NCI-H2107 (cell line): ENCODE results near the gene SETD9.

Experiments used
- DNase-seq: peaks from one replicate; lab custom pipeline; 2025; lab: John Stamatoyannopoulos, UW

The SETD9 gene, protein sequence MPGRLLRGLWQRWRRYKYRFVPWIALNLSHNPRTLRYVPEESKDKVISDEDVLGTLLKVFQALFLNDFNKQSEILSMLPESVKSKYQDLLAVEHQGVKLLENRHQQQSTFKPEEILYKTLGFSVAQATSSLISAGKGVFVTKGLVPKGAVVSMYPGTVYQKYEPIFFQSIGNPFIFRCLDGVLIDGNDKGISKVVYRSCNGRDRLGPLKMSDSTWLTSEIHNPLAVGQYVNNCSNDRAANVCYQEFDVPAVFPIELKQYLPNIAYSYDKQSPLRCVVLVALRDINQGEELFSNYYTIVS

DNA sequence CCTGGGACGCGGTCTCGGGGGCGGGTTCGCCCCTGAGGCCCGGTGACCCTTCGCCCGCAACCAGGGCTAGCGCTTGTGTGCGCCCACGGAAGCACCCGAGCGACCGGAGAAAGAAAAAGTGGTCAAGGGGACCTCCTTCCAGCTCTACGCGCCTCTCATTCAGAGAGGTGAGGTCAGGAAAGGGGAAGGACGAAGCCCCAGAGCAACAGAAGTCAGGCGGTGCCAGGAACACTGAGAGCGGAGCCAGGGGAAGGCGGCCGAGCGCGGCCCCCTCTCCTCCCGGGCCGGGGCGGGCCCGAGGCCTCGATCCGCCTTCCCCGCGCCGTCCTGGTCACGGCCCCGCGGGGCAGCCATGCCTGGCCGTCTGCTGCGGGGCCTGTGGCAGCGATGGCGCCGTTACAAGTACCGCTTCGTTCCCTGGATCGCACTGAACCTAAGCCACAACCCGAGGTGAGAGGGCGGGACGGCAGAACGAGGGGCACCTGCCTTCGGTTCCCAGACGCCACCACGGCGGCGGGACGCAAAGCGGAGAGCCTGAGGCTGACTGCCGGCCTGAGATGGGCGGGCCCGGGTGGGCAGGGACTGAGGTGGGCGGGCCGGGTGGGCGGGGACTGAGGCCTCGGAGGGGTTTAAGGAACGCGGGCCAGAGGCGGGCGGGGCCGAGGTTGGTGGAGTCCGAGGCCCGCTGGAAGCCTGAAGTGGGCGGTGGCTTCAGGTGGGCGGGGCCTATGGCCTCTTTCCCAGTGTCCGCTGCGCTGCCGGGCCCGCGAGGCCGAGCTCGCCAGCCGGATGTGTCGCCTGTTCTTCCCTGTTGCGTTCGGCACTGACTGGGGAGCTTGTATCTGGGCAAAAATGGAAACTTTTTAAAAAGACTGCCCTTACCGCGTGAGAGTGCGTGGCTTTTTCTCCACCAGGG, at the start of gene SETD9:
SETD9 (plus strand) TSS at position 303 of the 916 bp plus-strand sequence; CDS start at position 353, 50 bp downstream.
- peak; percentile 77 for DNase-seq

DNA sequence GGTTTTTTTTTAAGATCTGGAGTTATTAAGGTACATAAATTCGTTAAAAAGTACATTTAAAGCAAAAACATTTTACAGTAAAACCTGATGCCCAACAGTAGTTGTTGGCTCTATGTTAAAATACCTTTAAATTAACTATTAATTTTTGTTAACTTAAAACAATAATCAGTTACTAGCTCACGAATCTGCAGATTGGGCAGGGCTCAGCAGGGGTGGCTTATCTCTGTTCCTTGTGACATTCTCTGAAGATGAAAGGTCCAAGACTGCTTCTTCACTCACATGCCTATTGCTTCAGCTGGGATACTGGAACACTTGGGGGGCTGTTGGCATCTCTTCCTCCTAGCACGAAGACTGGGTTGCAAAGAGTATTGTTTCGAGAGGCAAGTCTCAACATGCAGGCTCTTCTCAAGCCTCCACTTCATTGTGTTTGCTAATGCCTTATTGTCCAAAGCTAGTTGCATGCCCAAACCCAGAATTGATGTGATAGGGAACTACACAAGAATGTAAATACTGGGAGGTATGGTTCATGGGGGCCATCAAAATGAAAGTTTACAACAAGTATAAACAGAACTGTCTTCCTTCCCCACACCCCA, 47.4 kb upstream of the SETD9 start:
- DNase-seq: no peak

DNA sequence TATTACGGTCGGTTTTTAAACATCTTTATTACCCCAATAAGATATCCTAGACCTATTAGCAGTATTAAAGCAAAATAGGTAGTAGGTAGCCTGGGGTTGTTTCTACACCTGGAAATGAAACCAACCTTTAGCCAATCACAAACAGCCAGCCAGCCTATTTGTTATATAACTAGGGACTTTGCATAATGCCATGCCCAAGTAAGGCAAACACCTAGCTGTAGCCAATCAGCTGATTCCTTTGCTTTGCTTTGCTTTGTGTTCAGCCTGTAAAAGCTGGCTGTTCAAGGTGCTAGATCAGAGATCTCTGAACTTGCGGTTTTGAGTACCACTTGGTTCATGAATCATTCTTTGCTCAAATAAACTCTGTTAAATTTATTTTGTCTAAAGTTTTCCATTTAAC, 46.5 kb upstream of the SETD9 start:
- DNase-seq: no peak

DNA sequence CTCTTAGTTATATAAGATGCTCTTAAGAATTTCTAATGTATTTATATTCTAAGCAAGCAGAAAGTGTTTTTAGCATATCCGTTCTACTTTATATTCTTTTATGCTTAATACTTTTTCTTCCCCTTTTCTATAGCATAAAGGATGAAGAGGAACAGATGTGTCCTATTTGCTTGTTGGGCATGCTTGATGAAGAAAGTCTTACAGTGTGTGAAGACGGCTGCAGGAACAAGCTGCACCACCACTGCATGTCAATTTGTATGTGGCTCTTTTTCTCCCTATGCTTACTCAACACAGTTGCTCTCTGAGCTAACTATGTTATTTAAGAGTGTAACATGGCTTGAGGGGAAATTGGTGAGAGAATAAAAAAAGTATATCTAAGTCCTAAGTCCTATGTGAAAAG, 37.6 kb upstream of the SETD9 start:
- no peak for DNase-seq

DNA sequence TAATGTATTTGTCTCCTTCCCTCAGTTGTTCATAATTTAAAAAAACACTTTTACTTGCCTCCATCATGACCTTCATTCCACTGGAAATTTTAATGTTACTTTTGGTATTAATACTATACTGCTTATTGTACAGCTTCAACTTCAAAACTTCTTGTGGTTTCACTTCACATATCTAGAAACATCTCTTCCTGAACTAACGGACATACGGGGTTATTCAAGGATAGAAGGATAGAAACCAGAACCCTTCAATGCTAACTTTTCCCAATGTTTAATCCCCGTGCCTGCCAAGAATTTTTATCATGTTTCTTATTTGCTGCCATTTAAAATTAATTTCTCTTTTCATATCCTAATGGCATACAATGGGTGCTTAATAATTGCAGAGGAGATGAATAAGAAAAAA, 36.3 kb upstream of the SETD9 start:
- DNase-seq: no peak

DNA sequence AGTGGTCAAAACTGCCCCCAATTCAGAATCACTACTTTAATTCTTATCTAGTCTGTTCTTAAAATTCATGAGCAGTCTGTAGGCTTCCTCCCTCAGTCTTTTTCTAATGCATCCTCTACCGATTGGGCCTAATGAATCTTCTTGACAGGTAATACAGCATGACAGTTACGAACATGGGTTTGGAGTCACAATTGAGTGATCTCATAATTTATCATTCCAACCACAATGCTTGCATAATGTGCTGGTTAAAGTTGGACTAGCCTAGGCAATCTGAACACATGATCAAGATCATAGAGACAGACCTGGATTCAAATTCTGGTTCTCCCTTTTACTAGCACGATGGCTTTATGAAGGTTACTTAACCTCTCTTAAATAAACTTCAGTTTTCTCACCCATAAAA, 33.1 kb upstream of the SETD9 start:
- DNase-seq: no peak

DNA sequence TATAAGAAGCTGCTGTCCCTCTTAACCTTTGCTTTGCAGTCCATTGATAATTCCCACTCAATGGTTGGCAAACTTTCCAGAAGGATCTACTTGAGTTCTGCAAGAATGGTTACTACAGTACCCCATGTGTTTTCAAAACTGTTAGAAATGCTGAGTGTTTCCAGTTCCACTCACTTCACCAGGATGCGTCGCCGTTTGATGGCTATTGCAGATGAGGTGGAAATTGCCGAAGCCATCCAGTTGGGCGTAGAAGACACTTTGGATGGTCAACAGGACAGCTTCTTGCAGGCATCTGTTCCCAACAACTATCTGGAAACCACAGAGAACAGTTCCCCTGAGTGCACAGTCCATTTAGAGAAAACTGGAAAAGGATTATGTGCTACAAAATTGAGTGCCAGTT, 27.8 kb upstream of the SETD9 start:
- DNase-seq: no peak

DNA sequence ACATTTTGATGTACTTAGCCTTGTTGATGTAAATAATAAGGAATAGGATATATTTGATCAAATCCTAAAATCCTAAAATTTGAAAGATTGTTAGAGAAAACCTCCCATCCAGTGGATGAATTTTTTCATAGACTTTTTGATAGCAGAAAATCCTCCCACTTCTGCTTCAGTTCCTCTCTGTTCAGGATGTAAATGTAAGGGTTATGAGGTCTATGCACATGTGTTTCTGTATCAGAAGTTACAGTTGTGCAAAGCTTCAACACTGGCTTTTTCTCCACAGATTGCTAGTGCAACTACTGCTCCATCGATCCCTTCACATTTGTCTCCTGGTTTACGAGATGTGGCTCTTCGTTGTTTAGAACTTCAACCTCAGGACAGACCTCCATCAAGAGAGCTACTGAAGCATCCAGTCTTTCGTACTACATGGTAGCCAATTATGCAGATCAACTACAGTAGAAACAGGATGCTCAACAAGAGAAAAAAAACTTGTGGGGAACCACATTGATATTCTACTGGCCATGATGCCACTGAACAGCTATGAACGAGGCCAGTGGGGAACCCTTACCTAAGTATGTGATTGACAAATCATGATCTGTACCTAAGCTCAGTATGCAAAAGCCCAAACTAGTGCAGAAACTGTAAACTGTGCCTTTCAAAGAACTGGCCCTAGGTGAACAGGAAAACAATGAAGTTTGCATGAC, 16.0 kb upstream of the SETD9 start:
- no peak for DNase-seq

DNA sequence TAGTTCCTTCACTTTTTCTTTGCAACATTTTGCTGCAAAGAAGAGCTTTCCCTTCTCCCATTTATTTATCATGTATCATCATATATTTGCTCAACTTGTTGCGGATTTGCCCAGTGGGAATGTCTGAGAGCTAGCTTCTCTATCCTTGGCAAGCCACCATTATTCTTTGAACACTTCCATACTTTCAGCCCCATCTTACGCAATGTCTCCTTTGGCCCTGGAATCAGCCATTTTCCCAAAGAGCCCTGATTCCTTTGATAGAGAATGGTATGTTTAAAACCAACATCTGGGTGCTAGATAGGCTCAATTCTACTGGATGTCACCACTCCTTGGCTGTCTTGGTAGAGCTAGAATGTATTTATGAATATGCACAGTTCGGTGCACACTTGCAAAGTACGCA, 12.6 kb upstream of the SETD9 start:
- DNase-seq: no peak

DNA sequence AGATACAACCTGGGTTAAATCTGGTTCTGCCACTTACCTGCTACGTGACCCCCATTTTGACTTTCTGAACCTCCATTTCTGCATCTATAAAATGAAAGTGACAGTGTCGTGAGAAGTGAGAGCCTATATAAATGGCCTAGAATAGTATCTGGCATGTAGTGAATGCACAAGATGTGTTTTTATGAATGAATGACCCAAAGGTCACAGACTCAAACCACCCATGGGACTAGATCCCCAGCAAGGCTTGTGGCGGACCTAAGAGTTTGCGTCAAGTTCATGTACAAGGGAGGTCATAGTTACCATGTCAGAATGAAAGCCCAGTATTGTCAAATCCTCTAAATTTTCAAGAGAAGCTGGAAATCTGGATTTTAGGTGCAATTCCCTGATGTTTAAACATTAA, 11.2 kb upstream of the SETD9 start:
- DNase-seq: no peak

DNA sequence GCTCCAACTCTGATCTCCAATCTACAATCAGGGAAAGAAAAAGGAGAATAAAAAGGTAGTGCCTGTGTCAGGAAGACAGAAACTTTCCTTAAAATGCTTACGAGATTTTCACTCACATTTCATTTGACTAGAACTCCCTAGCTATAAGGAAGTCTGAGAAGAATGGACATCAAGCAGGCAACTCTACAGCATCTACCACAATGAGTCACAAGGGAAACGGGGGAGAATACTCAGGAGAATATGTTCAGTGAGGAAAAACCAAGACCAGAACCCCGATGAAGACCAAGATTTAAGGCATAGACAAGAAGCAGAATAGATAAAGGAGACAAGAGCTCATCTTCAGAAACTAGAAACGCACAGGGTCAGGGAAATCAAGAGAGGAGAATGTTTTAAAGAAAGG, 9.0 kb upstream of the SETD9 start:
- DNase-seq: no peak

DNA sequence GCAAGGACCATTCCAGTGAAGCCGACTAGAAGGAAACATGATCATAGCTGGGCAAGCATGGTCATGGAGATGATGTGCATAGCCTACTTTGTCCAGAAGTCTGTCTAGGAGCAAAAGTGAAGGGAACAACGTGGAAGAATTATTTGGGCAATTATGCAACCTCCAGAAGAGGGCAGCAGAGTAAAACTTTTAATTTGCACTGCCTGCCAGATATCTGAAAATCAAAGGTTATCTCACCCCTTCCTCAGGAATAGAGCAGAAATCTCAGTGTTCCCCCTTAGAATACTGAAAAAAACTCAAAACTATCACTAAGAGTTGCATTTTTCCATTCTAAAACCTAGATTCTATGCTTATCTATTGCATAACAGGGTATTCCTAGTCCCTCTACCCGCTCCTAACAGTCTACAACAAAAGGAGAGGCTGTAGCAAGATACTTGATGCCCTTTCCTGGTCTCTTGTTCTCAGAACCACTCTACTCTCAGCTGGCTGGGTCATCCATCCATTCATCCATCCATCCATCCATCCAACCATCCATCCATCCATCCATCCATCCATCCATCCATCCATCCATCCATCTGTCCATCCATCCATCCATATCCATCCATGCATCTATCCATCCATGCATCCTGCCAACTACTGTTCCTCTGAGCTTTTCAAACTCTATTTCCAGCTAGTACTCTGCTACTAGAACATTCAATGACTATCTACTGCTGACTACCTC, 8.4 kb upstream of the SETD9 start:
- DNase-seq: peak; percentile 7

DNA sequence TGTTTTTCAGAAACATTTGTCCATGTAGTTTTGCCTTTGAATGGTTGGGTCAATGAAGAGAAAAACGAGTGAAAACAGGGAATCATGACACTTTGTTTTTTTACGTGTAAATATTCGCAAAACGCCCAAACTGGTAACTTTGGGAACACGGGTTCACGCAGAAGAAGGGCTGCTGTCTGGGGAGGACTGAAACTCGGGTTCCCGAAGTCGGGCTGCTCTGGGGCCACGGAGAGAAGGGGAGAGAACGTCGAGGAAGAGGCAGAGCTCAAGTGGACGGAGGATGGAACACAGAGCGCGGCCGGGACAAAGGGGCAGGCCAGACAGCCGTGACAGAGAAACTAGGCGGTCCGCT, 478 bp upstream of the SETD9 start:
- no peak for DNase-seq

DNA sequence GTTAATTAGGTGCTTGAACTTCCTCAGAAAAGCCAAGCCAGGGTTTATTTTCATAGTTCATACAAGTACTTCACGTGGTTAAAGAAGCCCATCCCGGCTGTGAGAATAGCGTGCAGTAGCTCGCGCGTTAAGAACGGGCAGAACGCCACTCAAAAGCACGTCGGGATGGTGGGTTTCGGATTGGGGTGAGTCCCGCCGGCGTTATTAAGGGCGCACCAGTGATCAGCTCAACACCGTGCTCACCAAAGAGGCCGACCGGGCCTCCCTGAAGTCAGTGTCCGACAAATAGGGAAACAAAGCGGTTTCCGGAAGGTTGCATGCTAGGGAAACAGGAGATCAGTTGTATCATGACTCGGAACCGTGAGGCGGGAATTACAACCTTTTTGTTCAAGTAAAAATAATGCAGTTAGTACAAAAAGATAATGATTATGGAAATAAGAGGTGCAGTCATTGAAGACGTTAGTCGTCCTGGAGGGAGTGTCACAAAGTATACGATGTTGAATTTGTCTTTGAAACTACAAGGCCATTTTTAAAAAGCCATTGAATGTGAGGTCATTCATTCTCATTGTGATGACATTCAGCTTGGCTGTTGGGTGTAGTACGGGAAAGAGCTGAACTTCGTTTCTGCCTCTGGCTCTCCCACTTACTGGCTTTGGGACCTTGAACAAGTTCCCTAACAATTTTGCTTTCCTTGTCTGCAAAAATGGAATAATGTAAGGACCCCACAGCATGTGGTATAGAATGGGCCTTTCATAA, 992 bp downstream of the SETD9 start:
- DNase-seq: no peak

DNA sequence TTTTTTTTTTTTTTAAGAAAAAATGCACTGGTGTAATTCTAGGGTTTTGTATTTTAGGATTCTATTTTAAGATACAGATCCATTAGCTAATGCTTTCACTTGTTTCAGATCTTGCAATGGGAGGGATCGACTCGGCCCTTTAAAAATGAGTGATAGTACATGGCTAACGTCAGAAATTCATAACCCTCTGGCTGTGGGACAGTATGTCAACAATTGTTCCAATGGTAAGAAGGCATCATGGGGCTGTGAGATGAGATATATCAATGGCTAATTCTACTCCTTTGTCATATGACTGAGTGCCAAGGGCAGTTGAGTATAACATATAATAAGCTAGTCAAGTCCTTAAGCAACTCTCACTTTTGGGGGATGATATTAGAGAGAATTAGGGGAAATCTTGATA, 4.4 kb downstream of the SETD9 start:
- no peak for DNase-seq

DNA sequence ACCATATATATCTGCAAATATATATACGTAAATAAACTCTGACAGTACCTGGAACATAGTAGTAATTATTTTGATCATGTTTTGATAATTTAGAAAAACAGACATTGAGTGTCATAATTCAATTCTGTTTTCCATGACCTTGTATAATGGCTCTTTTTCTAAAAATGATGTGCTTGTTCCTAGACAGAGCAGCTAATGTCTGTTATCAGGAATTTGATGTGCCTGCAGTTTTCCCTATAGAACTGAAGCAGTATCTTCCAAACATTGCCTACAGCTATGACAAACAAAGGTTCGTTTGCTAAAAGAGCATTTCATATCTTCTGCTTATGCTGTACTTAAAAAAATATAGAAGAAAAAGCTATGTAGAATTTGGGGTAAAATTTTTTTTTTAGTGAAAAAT, 5.3 kb downstream of the SETD9 start:
- no peak for DNase-seq

DNA sequence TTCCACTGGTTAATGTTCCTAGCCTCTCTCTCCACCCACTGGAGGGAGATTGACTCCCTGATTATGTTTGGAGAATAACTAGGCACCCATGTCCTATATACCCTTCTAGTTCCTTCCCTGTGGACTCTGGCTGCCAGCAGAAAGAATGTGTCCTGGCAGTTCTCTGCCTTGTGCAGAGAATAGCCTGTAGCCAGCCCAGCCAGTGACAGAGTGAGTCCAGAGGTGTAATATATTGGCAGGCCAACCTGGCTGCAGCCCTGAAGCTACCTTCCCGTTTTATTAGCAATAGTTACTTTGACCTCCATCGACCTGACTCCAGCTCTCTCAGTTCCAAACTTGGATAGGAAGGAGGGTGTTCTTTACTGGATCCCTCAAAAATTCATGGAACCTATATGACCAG, 8.1 kb downstream of the SETD9 start:
- no peak for DNase-seq

DNA sequence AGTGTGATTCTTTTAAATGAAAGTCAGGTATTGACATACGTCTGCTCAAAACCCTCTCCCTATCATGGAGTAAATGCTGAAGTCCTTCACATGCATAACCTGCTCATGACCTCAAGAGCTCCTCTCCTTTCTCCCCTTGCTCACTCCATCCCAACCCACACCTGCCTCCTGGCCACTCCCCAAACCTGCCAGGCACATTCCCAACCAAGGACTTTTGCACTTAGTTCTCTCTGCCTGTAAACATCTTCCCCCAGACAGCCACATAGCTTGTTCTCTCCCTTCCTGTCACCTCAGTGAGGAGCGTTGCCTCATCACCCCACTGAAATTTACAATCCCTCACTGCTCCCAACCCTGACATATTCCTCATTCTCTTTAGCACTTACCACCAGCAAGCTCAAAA, 8.7 kb downstream of the SETD9 start:
- DNase-seq: no peak

DNA sequence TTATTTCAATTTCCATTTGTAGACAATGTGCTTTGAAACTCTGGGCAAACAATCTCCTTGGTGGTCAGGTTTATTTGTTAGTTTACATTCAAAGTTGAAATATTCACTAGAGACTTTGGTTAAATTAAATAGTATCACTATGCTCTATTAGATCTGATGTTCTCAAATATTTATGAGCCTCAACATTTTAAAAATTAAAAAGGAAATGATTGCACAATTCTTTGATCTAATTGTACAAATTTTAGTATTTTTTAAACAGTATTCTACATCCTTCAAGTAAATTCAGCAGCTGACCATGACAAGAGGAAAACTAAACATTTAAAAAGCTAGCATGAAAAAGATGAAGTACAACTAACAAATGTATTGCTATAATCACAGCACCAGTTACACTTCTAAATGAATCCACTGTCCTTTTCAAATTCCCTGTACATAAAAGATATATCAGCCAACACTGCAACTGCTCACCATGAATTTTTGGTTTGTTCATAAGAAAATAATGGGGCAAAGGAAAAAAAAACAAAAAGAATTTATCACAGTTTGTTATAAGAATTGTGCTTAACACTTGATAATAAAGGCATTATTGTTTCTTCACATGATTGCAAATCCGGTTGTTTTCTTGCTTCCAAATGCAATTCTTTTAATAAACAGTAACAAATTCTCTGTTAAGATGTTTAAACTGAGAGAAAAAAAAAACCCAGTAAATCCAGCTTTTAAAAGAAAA, 10.7 kb downstream of the SETD9 start:
- no peak for DNase-seq

DNA sequence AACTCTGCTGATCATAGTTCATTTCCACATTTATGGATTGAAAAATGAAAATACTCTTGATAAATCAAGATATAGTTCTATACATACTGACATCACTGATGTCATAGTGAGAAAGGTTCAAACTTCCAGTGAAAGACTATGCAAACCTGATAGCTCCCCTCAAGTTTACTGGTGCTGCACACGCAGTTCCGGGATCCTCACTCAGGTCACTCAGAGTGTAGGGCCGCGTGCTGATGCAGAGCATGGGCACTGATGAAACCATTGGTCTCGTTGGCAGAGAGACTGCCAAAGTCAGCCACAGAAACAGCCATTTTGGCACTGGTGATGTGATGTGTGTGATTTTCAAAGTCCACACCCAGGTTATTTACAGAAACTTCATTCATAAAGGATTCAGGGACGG, 13.5 kb downstream of the SETD9 start:
- no peak for DNase-seq
